Tibial nerve (tissue), 4 donors: ENCODE measurements around the gene ALG2. TPM values are rescaled to one million over a fixed set of nuclear protein-coding genes. Genes with fewer than 3 reads are reported as not detected.

Experiments
- DNase-seq, 2 donors: peaks; one replicate each; pipeline ENCODE4 v3.0.0-alpha.2; 2019; ENCODE audit warnings: low spot score in 2 of 2
- H3K27ac ChIP-seq, 4 donors: fragments of 200-600 bp; sonication (generic) in 3 of 4; one replicate each; pipeline ENCODE4 v1.5.1; 2017 to 2019; ENCODE audit warnings: mild to moderate bottlenecking in 1 of 4
- H3K27me3 ChIP-seq, 2 donors: fragments of 200-600 bp; sonication (generic) in 1 of 2; one replicate each; pipeline versions ENCODE4 v1.5.1 to v1.6.0; 2017 to 2019
- H3K36me3 ChIP-seq, 3 donors: fragments of 200-600 bp; sonication (generic); one replicate each; pipeline ENCODE4 v1.5.1; 2018 to 2019
- H3K4me1 ChIP-seq, 4 donors: fragments of 200-600 bp; sonication (generic) in 3 of 4; one replicate each; pipeline ENCODE4 v1.5.1; 2017 to 2019
- H3K4me3 ChIP-seq, 4 donors: fragments of 200-600 bp; sonication (generic) in 3 of 4; one replicate each; pipeline ENCODE4 v1.5.1; 2017 to 2019; ENCODE audit warnings: mild to moderate bottlenecking in 1 of 4, moderate library complexity in 1 of 4
- H3K9me3 ChIP-seq, 4 donors: fragments of 200-600 bp; sonication (generic) in 3 of 4; one replicate each; pipeline ENCODE4 v1.5.1; 2017 to 2019
- CTCF ChIP-seq, 5 experiments: fragments of 200-600 bp in 3 of 5; fragments of 450-650 bp in 2 of 5; sonication (generic) in 3 of 5; IDR thresholded peaks; one replicate each; pipeline ENCODE4 v1.5.1; 2016 to 2019; ENCODE audit warnings: antibody characterized with exemption in 5 of 5, mild to moderate bottlenecking in 3 of 5, moderate library complexity in 2 of 5
- EP300 ChIP-seq, 2 donors: sonication (generic); formaldehyde crosslinking; IDR thresholded peaks; one replicate each; pipeline ENCODE4 v1.6.1; 2017; ENCODE audit warnings: antibody characterized with exemption in 2 of 2, mild to moderate bottlenecking in 1 of 2
- POLR2A ChIP-seq, 2 donors: fragments of 450-650 bp; IDR thresholded peaks; one replicate each; pipeline ENCODE4 v1.6.1; 2017; ENCODE audit warnings: antibody characterized with exemption in 2 of 2, mild to moderate bottlenecking in 2 of 2, moderate library complexity in 2 of 2
- WGBS, 2 donors: methylation state at CpG; one replicate each; pipeline ENCODE4 v1.1.5; 2018; 5-methylcytosine and 5-hydroxymethylcytosine counted together
- total RNA-seq, 4 donors: library from RNA; depleted of rRNA; stranded (reverse); fragments of >200 nt; gene quantifications; one replicate each; pipeline ENCODE4 v1.1.0, GENCODE V29; 2016

ALG2 gene
- total RNA-seq, 4 donors from 2014 or later, result 22.7 to 38.3 (median 29.3) TPM

- no peaks in the 10 kb centered on the region for H3K9me3 ChIP-seq
- WGBS, 2 donors, result 93 to 94% methylated on average over 4 of the region's 4 CpGs
Measured at GRCh38 chr9:99251157-99251556, 29.4 kb upstream of the ALG2 start.

DNA sequence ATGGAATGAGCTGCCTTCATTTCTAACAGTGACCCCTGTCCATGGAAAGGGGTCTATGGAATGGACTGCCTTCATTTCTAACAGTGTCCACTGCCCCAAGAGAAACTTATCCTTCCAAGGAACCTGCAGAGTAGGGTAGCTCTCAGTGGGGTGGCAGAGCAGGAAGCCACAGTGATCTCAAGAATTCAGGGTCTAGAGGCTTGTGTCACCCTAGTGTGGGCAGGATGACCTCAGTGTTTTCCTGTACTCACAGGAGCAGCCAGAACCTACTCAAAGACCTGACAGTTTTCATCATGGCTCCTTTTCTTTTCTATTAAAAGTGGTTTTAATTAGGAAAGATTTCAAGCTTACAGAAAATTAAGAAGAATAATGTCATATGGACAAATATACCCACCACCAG is 27.9 kb upstream of the ALG2 start:
- Histone ChIP-seq H3K4me3 (no peak overlapping the region), H3K36me3 (no peaks in the 10 kb centered on the region), H3K27me3 (no peaks in the 10 kb centered on the region), H3K9me3 (no peaks in the 10 kb centered on the region), H3K4me1 (no peaks in the 10 kb centered on the region), H3K27ac (no peak overlapping the region)
- TF ChIP-seq POLR2A (IDR thresholded peaks at IDR 0.05), result no peak
- no peak for TF ChIP-seq CTCF (IDR thresholded peaks at IDR 0.05)
- no peak for TF ChIP-seq EP300 (IDR thresholded peaks at IDR 0.05)
- DNase-seq, result no peak

More at GRCh38 chr9:99251157-99251556, 29.4 kb upstream of the ALG2 start:
- Histone ChIP-seq H3K27me3 (no peaks in the 10 kb centered on the region), H3K4me1 (no peaks in the 10 kb centered on the region), H3K27ac (no peak overlapping the region), H3K36me3 (no peaks in the 10 kb centered on the region), H3K4me3 (no peak overlapping the region)
- TF ChIP-seq POLR2A (IDR thresholded peaks at IDR 0.05) (no peak), CTCF (IDR thresholded peaks at IDR 0.05) (no peak), EP300 (IDR thresholded peaks at IDR 0.05) (no peak)
- no peak for DNase-seq

GRCh38 chr9:99244344-99245260 is 22.9 kb upstream of the ALG2 start:
- Histone ChIP-seq H3K36me3 (peaks cover 0 to 7% (median 0%) of the 10 kb centered on the region in 3 donors), H3K9me3 (no peaks in the 10 kb centered on the region), H3K27ac (no peak overlapping the region), H3K4me3 (no peak overlapping the region), H3K4me1 (no peaks in the 10 kb centered on the region), H3K27me3 (no peaks in the 10 kb centered on the region)
- 72 to 78% methylated on average over 3 of the region's 3 CpGs for WGBS, 2 donors
- no peak for DNase-seq
- TF ChIP-seq POLR2A (IDR thresholded peaks at IDR 0.05) (no peak), CTCF (IDR thresholded peaks at IDR 0.05) (no peak), EP300 (IDR thresholded peaks at IDR 0.05) (no peak)

GRCh38 chr9:99241106-99241505 is 19.4 kb upstream of the ALG2 start:
- H3K9me3 ChIP-seq, result no peaks in the 10 kb centered on the region
- no peak for TF ChIP-seq EP300 (IDR thresholded peaks at IDR 0.05)
- TF ChIP-seq POLR2A (IDR thresholded peaks at IDR 0.05), result no peak
- TF ChIP-seq CTCF (IDR thresholded peaks at IDR 0.05), result no peak
- H3K27me3 ChIP-seq, result no peaks in the 10 kb centered on the region
- no peak for DNase-seq
- no peak overlapping the region for H3K27ac ChIP-seq
- no peak overlapping the region for H3K4me3 ChIP-seq
- H3K4me1 ChIP-seq, result no peaks in the 10 kb centered on the region
- H3K36me3 ChIP-seq, result peaks cover 0 to 42% (median 0%) of the 10 kb centered on the region in 3 donors
- 52 to 61% methylated on average over 7 of the region's 7 CpGs for WGBS, 2 donors

DNA sequence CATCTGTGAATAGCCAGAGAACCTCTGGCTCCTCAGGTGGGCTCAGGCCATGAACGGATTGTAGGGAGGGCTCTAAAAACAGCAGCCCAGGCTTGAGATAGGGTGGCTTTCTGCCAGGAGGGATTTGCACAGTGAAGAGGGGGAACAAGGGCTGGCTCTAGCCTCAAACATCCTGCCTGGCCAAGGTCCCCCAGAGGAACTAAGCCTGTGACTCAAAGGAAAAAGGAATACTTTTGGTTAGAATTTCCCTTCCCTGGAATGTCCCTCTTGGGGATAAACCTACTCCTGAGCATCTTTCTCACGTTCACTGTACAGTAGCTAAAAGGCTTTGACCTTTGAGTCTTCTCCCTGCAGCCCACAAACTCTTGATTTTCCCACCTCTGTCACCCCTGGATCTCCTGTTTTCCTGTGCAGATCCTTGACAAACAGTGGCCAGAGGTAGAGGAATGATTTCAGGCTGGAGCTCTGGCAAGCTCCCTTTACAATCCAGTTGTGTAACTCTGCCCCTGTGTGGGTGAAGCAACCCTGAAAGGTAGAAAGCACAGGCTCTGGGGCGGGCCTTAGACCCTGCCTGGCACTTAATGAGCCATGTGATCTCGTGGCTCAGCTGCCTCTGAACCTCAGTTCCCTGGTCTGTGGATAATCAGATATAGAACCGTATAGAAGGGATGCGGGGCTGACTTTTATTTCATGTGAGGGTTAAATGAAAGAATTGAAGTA is 17.8 kb upstream of the ALG2 start:
- no peaks in the 10 kb centered on the region for H3K27me3 ChIP-seq
- WGBS, 2 donors, result 69 to 72% methylated on average over 6 of the region's 6 CpGs
- no peaks in the 10 kb centered on the region for H3K4me1 ChIP-seq
- H3K27ac ChIP-seq, result no peak overlapping the region
- H3K36me3 ChIP-seq, result peaks cover 0 to 56% (median 0%) of the 10 kb centered on the region in 3 donors
- no peak for DNase-seq
- no peaks in the 10 kb centered on the region for H3K9me3 ChIP-seq
- TF ChIP-seq POLR2A (IDR thresholded peaks at IDR 0.05) (no peak), CTCF (IDR thresholded peaks at IDR 0.05) (no peak), EP300 (IDR thresholded peaks at IDR 0.05) (no peak)
- H3K4me3 ChIP-seq, result no peak overlapping the region
